T-helper 22 cell (primary cell): ENCODE data around the gene MLXIPL.
"Not testable (repeated sequence)": the region's sequence is repeated elsewhere in the genome, so short reads cannot be mapped to it uniquely, and the experiment has no call there.

Experiments used
- DNase-seq: peaks from one replicate; pipeline ENCODE4 v3.0.0-alpha.2; 2020; ENCODE audit warnings: low read depth

MLXIPL gene

GRCh38 chr7:73644688-73645286 lies 20.5 kb upstream of the MLXIPL start:
- no peak for DNase-seq

- no peak for DNase-seq
Observed at GRCh38 chr7:73642834-73643233, 18.5 kb upstream of the MLXIPL start.

DNA sequence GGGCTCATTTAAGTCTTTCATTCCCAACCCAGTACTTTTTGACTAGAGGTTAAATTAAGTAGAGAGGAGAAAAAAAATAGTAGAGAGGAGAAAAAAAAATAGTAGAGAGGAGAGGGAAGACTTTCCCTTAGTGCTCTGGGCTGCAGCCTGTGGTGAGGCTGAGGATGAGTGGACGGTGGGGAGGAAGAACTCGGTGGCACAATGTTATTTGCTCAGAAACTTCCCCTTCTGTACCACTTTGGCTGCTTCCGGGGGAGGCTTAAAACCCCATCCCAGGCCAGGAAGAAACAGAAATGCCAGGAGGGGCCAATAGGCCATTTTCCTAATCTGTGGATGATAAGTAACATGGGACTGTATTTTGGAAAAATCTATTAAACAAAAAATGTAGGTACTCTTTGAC lies 14.6 kb upstream of the MLXIPL start:
- DNase-seq: no peak

DNA sequence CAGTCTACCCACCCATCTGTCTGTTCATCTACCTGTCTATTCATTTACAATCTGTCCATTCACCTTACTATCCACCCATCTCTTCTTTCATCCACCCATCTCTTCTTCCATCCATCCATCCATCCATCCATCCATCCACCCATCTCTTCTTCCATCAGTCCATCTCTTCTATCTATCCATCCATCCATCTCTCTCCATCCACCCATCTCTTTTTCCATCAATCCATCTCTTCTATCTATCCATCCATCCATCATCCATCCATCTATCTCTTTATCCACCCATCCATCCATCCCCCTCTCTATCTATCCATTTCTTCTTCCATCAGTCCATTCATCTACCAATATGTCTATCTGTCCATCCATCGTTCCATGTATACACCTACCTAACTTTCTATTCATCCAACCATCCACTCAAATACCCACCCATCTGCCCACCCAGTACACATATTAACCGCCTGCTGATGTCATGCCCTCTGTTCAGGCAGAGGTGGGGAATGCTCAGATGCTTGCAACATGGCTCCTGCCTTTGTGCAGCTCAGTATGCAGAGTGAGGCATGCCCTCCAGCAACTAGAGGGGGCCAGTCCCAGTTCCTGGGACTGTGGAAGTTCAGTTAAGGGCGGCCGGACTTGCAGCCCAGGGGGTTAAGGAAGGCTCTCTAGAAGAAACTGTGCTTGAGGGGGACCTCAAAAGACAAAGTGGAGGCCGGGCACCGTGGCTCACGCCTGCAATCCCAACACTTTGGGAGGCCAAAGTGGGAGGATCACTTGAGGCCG lies 11.3 kb upstream of the MLXIPL start:
- DNase-seq: no peak

- no peak for DNase-seq
Observed at GRCh38 chr7:73633844-73634243, 9.5 kb upstream of the MLXIPL start.

DNA sequence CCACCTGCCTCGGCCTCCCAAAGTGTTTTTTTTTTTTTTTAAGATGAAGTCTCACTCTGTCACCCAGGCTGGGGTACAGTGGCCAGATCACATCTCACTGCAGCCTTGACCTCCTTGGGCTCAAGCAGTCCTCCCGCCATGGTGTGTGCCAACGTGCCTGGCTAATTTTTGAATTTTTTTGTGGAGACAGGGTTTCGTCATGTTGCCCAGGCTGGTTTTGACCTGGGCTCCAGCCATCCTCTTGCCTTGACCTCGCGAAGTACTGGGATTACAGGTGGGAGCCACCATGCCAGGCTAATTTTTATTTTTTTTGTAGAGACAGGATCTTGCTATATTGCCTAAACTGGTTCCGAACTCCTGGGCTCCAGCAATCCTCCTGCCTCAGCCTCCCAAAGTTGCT lies 9.0 kb upstream of the MLXIPL start:
- no peak for DNase-seq

DNA sequence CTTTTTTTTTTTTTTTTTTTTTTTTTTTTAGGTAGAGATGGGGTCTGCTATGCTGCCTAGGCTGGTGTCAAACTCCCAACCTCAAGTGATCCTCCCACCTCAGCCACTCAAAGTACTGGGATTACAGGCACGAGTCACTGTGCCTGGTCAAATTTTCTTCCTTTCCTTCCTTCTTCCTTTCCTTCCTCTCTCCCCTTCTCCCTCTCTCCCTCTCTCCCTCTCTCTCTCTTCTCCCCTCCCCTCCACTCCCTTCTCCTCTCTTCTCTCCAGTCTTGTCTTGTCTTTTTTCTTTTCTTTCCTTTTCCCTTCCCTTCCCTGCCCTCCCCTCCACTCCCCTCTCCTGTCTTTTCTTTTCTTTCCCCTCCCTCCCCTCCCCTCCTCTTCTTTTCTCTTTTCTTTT lies 7.2 kb upstream of the MLXIPL start:
- no peak for DNase-seq

- DNase-seq: no peak
Observed at GRCh38 chr7:73628504-73628903, 4.2 kb upstream of the MLXIPL start.

DNA sequence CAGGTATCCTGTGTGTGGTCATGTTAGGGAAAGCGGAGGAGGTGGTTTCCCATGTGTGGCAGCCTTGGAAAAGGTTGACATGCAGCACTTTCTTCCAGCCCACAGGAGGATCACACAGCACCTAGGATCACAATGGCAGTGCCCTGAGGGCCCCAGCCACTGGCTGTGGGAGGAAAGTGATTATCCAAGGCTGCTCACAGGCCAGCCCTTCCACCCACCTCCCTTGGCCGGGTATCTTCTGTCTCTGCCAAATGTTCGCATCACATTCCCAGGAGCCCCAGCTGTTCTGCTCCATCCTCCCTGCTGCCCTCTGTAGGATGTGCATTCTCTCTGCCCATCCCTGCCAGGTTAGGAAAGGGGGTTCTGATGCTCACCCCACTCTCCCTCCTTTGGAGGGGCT lies 2.5 kb upstream of the MLXIPL start:
- DNase-seq: no peak

DNA sequence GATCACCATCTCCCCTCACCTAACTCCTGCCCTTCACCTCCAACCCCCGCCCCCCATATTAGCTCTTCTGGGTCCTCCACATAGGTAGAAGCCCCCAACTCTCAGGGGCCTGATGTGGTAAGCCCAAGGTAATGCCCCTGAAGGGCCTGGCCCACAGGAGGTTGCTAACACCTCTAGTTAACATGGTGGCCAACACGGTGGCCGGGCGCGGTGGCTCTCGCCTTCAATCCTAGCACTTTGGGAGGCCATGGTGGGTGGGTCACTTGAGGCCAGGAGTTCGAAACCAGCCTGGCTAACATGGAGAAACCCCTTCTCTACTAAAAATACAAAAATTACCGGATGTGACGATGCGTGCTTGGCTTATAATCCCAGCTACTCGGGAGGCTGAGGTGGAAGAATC lies 954 bp upstream of the MLXIPL start:
- no peak for DNase-seq

- no peak for DNase-seq
Observed at GRCh38 chr7:73624669-73625001, 313 bp upstream of the MLXIPL start.

DNA sequence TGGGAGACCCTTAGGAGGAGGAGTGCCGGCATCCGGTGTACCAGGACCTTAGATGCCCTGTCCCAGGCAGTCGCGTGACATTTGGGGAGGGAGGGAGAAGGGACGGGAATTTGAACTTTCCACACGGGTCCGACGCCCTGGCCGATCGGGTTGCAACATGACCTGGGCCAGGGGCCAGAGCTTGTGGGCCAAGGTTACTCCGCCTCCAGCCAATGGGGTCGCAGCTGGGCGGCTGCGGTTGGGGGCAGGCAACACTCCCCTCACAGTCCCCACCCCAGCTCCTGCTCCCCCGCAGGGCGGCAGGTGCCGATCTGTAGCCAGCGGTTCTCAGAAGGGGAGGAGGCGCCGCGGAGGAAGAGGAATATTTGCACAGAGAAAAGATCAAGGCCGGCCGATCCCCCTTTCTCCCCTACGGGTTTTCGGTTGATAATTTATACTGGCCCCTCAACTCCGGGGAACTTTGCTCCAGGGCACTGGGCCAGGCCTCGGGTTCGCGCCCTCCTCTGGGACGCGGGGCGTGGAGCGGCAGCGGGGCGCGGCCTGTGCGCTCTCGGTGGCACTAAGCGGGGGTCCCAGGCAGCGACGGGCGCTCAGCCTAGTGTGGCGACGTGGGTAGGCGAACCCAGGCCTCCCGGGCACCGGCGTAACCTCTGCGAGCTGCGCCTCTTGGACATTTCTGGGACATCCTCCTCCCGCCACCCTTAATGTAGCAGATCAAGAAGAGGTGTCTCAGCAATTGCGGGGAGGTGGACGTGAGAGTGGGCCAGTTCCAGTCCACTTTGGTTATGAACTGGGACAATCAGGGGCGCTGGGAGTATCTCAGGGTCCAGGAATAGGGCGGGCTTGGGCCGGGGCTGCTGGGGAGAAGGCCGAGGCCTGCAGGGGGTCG lies 1.2 kb downstream of the MLXIPL start:
- no peak for DNase-seq

- DNase-seq: no peak
Observed at GRCh38 chr7:73622527-73622908, 1.8 kb downstream of the MLXIPL start.

DNA sequence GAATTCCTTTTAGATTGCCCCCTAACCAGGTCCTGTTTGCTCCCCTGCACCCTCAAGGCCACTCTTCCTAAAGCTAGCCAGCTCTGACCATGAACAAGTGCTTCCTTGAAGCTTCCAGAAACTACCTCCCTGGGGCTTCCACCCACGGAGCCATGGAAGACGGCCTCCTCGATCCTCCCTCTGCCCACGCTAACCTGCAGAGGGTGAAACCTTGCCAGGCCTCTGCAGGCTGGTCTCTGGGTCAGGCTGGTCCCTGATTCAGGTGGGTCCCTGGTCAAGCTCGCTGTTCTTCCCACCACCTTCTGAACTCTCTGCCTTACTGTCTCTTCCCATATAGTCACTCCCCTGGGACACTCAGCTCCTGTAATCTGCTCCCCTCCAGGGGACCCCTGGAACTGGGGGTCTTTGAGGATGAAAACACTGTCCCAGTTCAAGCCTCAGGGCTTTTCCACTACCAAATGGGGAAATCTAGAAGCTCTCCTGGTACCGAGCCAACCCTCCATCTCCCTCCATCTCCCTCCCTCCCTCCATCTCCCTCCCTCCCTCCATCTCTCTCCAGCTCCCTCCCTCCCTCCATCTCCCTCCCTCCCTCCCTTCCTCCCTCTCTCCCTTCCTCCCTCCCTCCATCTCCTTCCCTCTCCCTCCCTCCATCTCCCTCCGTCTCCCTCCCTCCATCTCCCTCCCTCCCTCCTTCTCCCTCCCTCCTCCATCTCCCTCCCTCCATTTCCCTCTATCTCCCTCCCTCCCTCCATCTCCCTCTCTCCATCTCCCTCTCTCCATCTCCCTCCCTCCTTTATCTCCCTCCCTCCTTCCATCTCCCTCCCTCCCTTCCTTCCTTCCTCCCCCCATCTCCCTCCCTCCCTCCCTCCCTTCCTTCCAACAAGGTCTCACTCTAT lies 2.9 kb downstream of the MLXIPL start:
- no peak for DNase-seq

DNA sequence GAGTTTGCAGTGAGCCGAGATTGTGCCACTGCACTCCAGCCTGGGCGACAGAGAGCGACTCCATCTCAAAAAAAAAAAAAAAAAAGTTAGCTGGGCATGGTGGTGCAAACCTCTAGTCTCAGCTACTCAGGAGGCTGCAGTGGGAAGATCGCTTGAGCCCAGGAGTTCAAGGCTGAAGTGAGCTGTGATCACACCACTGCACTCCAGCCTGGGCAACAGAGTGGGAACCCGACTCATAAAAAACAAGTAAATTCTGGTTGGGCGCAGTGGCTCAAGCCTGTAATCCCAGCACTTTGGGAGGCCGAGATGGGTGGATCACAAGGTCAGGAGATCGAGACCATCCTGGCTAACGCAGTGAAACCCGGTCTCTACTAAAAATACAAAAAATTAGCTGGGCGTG lies 4.9 kb downstream of the MLXIPL start:
- not testable (repeated sequence) for DNase-seq

- DNase-seq: no peak
Observed at GRCh38 chr7:73618538-73618937, 5.8 kb downstream of the MLXIPL start.

DNA sequence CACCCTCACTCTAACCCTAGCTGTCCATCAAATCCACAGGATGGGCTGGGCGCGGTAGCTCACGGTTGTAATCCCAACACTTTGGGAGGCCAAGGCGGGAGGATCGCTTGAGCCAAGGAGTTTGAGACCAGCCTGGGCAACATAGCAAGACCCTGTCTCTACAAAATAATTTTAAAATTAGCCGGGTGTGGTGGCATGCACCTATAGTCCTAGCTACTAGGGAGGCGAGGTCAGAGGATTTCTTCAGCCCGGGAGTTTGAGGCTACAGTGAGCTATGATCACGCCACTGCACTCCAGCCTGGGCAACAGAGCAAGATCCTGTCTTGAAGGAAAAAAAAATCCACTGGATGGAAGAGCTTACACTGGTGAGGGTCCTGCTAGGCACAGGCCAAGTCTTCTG lies 6.8 kb downstream of the MLXIPL start:
- DNase-seq: not testable (repeated sequence)

- DNase-seq: no peak
Observed at GRCh38 chr7:73615886-73616285, 8.4 kb downstream of the MLXIPL start.

DNA sequence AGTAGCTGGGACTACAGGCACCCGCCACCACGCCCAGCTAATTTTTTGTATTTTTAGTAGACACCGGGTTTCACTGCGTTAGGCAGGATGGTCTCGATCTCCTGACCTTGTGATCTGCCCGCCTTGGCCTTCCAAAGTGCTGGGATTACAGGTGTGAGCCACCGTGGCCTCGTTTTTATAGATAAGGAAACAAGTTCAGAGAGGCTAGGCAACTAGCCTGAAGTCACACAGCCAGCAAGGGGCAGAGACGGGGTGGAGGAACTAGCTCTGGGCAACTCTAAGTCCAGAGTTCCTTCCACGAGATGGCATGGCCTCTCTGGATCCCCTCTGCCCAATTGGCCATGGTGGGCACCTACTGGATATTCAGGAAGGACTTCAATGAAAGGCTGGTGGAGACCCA lies 9.4 kb downstream of the MLXIPL start:
- not testable (repeated sequence) for DNase-seq

GRCh38 chr7:73613954-73614735 lies 10.2 kb downstream of the MLXIPL start:
- DNase-seq: no peak

- no peak for DNase-seq
Observed at GRCh38 chr7:73612598-73613269, 11.6 kb downstream of the MLXIPL start.
